AG04449 (cell line): Measurements from ENCODE around the gene SEMA3C.
A peak's percentile ranks its signal among the peaks of the same experiment; 100 is the strongest.

Experiments used
- CTCF ChIA-PET: fragments of 350-600 bp; formaldehyde crosslinking; extraction: SDS; loops from one replicate; lab custom pipeline; 2021; ENCODE audit warnings: antibody characterized with exemption; lab: Yijun Ruan, JAX
- POLR2A ChIA-PET: fragments of 400-600, 350-600 bp; formaldehyde crosslinking; extraction: SDS; loops from one replicate; lab custom pipeline; 2020; ENCODE audit warnings: antibody characterized with exemption, inconsistent platforms; lab: Yijun Ruan, JAX
- DNase-seq: peaks from one replicate; pipeline ENCODE4 v3.0.0-alpha.2; 2010; ENCODE audit warnings: low read depth, low spot score
- H3K4me3 ChIP-seq: 2 replicates; pipeline ENCODE4 v1.5.1; 2011; ENCODE audit warnings: low read depth, mild to moderate bottlenecking, control low read depth, low read length
- CTCF ChIP-seq: IDR thresholded peaks from one replicate; pipeline ENCODE4 v1.5.1; 2011; ENCODE audit warnings: mild to moderate bottlenecking, moderate library complexity, low read length, control low read depth, inconsistent platforms; ENCODE audit not compliant: insufficient read depth; ENCODE audit errors: missing control alignments

SEMA3C gene

GRCh38 chr7:80707318-80707717 lies 211.5 kb downstream of the SEMA3C start:
- DNase-seq: no peak
- ChIA-PET CTCF (interaction anchor here (1.5 kb wide), 1 partner anchor 10 kb away, joined by 3 read pairs; no protein-coding TSS in a partner anchor), POLR2A (no interaction called here)
- H3K4me3 ChIP-seq: no peak overlapping the region
- TF ChIP-seq CTCF: no peak

GRCh38 chr7:80705130-80705781 lies 213.6 kb downstream of the SEMA3C start:
- no peak overlapping the region for H3K4me3 ChIP-seq
- no peak for TF ChIP-seq CTCF
- DNase-seq: no peak
- CTCF ChIA-PET: interaction anchor here (2.7 kb wide), 1 partner anchor 765 kb away, joined by 14 read pairs; no protein-coding TSS in a partner anchor
- POLR2A ChIA-PET: no interaction called here

- ChIA-PET POLR2A (interaction anchor here (1.2 kb wide), 1 partner anchor 216 kb away, joined by 6 read pairs; the partner anchor contains the start of gene SEMA3C), CTCF (interaction anchor here (0.6 to 2.7 kb wide), 5 partner anchors 20 to 767 kb away, joined by 4 to 14 read pairs (median 4); no protein-coding TSS in a partner anchor)
- DNase-seq: no peak
Measured at GRCh38 chr7:80703272-80703671, 215.6 kb downstream of the SEMA3C start.

GRCh38 chr7:80699721-80700256 lies 219.1 kb downstream of the SEMA3C start:
- H3K4me3 ChIP-seq: no peak overlapping the region
- POLR2A ChIA-PET: no interaction called here
- CTCF ChIA-PET: interaction anchor here (0.8 to 5.7 kb wide), 6 partner anchors 11 to 770 kb away, joined by 3 to 92 read pairs (median 13); no protein-coding TSS in a partner anchor
- DNase-seq: no peak
- TF ChIP-seq CTCF: no peak

More at GRCh38 chr7:80703272-80703671, 215.6 kb downstream of the SEMA3C start:
- no peak overlapping the region for H3K4me3 ChIP-seq
- TF ChIP-seq CTCF: no peak

GRCh38 chr7:80699045-80699638 lies 219.7 kb downstream of the SEMA3C start:
- ChIA-PET POLR2A (no interaction called here), CTCF (interaction anchor here (0.5 to 5.7 kb wide), 20 partner anchors 10 to 785 kb away, joined by 3 to 92 read pairs (median 4); partner anchors contain the start of gene SEMA3C)
- peak; percentile 27 for TF ChIP-seq CTCF

More at GRCh38 chr7:80699045-80699638, 219.7 kb downstream of the SEMA3C start:
- H3K4me3 ChIP-seq: no peak overlapping the region
- DNase-seq: no peak
